Muscle of back (tissue), 11 donors: ENCODE results near the gene TMEM106A. TPM values are rescaled to one million over a fixed set of nuclear protein-coding genes. Genes with fewer than 3 reads are reported as not detected.
"Not testable (repeated sequence)": the region's sequence is repeated elsewhere in the genome, so short reads cannot be mapped to it uniquely, and the experiment has no call there.

Experiments used
- DNase-seq, 3 donors: peaks; one replicate each; pipeline versions ENCODE4 v3.0.0 to v3.0.0-alpha.2; 2013
- polyA plus RNA-seq, 10 donors: library from polyadenylated mRNA; unstranded; fragments of 120-200 nt; gene quantifications; one replicate each; pipeline ENCODE4 v1.2.1, GENCODE V29; 2013; ENCODE audit not compliant: insufficient read length in 10 of 10

The TMEM106A gene
- polyA plus RNA-seq, 10 donors, result 6.0 to 11.5 (median 7.8) TPM

DNA sequence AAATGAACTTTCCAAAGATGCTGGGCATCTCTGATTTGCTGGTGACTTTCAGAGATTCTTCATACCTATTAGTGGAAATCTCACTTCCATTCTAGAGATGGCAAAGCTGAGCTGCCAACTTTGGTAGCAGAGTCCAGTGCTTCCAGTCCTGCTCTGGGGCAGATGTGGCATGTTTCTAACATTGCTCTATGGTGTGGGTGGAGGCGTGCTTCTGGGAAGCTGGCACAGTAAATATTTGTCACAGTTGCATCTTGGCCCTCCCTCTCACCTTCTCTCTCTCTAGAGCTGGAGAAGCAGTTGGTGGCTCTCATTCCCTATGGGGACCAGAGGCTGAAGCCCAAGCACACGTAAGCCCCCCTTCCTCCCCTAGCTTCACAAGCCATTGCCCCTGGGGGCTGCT lies 1.9 kb downstream of the TMEM106A start:
- DNase-seq, result no peak

DNA sequence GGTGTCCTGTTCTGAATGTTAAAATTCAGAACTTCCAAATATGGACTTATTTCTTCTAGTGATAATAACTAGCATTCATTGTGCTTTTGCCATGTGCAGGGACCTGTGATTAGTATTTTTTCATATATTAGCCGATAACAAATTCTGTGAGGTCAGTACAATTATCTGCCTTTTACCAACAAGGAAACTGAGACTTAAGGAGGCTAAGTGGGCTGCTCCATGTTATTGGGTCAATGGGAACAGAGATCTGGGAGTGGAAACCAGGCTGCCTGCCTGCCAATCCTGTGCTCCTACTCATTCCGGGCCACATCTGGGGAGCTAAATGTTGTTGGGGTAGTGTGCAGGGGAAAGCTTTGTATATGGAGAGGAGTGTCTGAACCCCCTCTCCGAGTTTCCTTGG lies 3.7 kb downstream of the TMEM106A start:
- no peak for DNase-seq

DNA sequence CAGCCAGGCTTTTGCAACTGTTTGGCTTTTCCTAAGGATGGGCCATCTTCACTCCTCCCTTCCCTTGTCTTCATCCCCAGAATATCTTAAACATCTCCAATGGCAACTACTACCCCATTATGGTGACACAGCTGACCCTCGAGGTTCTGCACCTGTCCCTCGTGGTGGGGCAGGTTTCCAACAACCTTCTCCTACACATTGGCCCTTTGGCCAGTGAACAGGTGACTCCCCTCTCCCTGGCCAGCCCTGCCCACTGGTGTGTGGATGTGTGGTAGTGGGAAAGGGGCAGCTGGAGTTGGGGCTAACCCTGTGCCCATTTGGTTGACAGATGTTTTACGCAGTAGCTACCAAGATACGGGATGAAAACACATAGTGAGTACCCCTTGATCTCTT lies 4.7 kb downstream of the TMEM106A start:
- no peak for DNase-seq

DNA sequence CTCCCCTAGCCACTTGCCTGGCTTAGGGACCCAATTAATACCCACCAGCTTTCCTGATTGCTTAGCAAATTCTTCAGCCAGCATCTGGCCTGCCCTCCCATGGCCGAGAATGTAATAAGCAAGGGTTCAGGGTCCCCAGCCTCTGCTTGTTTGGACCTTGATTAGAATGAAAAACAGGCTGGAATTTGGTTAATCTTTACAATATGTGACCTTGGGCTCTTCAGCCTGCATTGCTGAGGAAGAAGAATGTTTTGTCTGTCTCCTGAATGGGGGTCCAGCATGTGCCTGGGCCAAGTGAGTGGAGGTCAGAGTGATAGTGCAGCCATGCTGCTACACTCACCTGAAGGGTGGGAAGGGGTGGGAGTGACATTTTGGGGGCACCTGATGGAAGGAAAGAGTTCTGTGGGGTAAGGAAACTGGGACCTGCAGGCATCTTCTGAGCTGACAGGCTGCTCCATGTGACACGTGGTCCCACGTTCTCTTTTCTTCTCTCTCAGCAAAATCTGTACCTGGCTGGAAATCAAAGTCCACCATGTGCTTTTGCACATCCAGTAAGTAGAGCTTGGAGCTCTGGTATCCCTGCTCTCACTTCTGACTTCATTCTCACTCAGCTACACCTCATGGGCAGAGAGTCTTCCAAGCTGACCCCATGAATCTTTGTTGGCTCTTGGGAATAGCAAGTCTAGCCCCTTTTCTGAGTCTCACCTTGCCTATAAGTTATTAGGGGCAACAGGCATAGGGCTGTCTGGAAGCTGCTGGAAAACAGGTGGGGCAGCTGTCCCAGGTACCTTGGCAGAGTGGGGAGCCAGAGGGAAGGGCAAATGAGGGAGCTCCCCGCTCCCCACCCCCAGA lies 5.3 kb downstream of the TMEM106A start:
- DNase-seq, result no peak

- DNase-seq, result no peak
Measured at GRCh38 chr17:43217614-43218087, 6.0 kb downstream of the TMEM106A start.

- no peak for DNase-seq
Measured at GRCh38 chr17:43219001-43219400, 7.3 kb downstream of the TMEM106A start.

DNA sequence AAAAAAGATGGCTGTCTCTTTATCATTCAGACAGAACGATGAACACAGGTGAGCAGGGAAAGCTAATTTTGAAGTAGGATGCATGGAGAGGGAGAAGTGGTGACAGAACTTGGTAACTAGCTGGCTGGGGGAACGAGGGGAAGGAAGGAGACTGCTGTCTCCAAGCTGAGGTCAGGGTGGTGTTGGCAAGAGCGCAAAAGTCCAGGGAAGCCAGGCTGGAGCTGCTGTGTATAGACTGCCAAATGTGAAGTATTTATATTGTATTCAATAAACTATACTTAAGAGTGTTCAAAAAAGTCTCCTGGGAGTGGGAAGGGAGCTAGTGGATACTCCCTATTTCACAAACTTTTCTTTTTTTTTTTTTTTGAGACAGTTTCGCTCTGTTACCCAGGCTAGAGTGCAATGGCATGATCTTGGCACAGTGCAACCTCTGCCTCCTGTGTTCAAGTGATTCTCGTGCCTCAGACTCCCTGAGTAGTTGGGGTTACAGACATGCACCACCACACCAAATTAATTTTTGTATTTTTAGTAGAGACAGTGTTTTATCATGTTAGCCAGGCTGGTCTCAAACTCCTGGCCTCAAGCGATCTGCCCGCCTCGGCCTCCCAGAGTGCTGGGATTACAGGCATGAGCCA lies 8.2 kb downstream of the TMEM106A start:
- DNase-seq, result peak in 1 of 3 donors; percentile 12

DNA sequence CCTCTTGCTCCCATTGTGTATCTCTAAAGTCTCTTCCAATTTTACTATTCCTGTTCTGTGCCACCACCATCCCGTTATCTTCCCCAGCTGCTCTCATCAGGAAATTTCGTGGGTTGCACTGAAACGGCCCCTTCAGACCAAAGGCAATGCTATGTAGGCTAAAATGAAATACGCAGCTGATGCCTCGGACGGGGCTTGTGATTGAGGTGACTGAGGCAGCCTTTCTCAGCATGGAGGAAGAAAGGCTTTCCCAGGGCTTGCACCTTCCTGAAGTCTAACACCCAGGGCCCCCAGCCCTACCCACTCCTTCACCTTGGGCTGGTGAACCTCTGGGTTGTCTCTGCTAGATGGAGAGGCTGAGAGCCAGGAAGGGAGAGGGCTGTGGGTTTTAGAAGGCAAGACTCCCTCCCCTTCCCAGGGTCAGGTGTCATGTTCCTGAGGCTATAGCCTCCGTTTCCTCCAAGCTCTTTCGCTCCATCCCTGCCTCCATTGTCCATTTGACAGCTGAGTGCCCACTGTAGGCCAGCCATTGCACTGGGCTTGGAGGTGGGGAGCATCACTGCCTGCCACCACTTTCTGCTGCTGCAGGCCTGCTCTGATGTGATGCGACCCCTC lies 8.9 kb downstream of the TMEM106A start:
- DNase-seq, result no peak

DNA sequence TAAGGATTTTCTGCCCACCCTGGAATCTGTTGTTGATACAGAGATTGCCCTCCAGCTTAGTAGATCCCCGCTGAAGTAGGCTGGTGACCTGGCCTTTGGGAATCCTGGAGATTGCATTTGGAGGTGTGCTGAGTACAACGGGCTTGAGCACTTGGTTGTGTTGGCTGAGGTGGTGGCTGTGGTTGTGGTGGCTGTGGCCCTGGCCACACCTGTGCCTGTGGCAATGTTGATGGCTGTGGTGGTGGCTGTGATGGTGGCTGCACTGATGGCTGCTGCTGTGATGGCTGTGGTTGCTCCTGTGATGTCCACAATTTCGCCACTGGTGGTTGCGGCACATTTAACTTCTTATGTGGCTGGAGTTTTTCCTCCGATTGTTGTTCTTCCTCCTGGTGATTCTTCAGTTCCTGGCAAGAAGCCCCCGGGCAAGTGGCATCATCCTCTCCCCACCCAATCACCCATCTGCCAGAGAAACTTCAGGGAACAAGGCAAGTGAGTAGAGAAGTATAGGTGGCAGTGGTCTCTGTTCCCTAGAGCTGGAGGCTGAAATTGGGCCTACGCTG lies 12.6 kb downstream of the TMEM106A start:
- DNase-seq, result no peak

DNA sequence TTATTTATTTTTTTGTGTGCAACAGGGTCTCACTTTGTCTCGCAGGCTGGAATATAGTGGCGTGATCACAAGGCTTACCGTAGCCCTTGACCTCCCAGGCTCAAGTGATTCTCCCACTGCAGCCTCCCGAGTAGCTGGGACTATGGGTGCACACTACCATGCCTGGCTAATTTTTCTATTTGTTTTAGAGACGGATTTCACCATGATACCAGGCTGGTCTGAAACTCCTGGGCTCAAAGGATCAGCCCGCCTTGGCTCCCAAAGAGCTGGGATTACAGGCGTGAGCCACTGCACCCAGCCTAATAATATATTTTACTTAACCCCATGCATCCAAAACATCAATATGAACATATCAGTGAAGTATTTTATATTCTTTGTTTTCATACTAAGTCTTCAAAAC lies 14.7 kb downstream of the TMEM106A start:
- DNase-seq, result no peak

- DNase-seq, result not testable (repeated sequence)
Measured at GRCh38 chr17:43228020-43228782, 16.5 kb downstream of the TMEM106A start, which contains the start of gene CCDC200. Gene CCDC200, minus strand, starts transcription at chr17:43228623. Its CDS starts 69 bp downstream, at chr17:43228554.

DNA sequence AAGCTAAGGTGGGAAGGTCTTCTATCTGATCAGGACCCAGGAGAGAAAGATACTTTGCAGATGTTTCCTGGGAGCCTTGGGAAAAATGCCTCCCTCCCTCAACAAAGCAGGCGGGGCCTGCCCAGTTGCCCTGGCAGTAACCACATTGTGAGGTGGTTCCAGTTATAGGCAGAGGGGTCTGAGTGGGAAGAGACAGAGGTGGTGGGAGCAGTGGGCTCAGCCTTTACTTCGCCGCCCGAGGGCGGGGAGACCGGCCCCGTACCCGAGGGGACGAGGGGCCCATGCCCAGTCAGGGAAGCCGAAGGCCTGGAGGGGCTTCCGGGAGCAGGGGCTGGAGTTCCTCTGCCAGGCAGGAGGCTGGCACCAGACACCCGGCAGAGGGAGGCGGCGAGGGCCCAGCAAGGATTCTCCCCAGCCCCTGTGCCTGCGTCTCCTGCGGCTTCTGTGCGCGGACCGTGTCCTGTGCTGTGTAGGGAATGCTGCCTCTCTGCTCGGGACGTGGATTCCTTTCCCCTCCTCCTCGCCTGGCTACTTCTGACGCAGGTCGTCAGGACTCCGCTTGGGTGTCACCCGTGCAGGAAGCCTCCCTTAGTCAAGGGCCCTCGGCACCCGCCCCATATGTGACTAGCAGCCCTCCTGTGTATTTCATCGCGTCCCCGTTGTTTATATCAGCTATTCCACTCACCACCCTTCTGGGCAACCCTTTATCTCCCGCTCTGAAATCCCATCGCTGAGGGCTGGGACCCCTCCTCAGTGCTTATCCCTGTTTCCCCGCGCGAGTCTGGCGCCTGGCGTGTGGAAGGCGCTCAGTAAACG lies 19.7 kb downstream of the TMEM106A start:
- DNase-seq, result not testable (repeated sequence)

DNA sequence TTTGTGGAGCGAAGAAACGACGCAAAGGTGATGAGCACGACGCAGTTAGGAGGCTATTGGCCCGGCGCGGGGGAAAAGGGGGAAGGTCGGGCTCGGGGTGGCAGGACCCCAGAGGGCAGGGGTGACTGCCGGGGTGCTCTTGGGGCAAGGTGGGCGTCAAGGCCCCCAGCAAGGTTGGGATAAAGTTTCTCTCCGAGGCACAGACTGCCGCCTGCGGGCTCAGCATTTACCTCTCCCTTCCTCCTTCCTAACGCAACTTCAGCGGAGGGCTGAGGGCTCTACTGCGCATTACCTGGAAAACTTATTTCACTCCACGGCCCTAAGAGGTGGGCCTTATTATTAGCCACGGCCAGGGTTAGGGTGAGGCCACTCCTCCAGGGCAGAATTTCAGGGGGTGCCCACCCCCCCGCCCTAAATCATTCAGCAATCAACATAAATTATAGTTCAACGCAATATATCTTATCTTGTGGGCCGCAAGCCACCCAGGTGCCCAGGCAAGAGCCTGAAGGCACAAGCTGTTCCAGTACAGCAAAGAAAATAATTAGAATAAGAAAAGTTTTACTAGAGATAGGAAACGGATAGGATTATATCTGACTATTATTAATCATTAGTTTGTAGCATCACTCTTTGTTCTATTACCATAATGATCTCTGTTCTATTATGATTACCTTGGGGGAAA lies 20.5 kb downstream of the TMEM106A start:
- peak in 1 of 3 donors; percentile 23 for DNase-seq

GRCh38 chr17:43233263-43233662 lies 21.6 kb downstream of the TMEM106A start:
- not testable (repeated sequence) for DNase-seq

GRCh38 chr17:43233877-43234276 lies 22.2 kb downstream of the TMEM106A start, which contains the start of gene RNU2-1:
Gene RNU2-1, minus strand, starts transcription at chr17:43233977.
- not testable (repeated sequence) for DNase-seq

- not testable (repeated sequence) for DNase-seq
Measured at GRCh38 chr17:43239597-43239996, 27.9 kb downstream of the TMEM106A start.

- DNase-seq, result not testable (repeated sequence)
Measured at GRCh38 chr17:43240596-43241352, 29.1 kb downstream of the TMEM106A start.

GRCh38 chr17:43246456-43246855 lies 34.8 kb downstream of the TMEM106A start:
- not testable (repeated sequence) for DNase-seq
